HepG2 (cell line): ENCODE measurements around the gene LRRC10B. TPM values are rescaled to one million over a fixed set of nuclear protein-coding genes. Genes with fewer than 3 reads are reported as not detected.

Experiments used
- ATAC-seq: fragments of 200-7000 bp; cut with Tn5 transposase; 3 replicates; pipeline ENCODE4 v1.9.1; 2020; ENCODE audit warnings: mild to moderate bottlenecking, moderate library complexity
- BruUV-seq: library from RNA; stranded (reverse); fragments of 400-500 nt; replicated peaks from 2 replicates; lab custom pipeline; 2021; lab: Mats Ljungman, UMichigan
- CTCF ChIA-PET: fragments of 300-600 bp; formaldehyde crosslinking; extraction: SDS; loops from one replicate; lab custom pipeline; 2021; ENCODE audit warnings: low total read pairs, inconsistent platforms, low intra/inter-chr PET ratio; lab: Yijun Ruan, JAX
- POLR2A ChIA-PET: fragments of 350-600 bp; sonication (Branson Sonifier 250); formaldehyde crosslinking; loops from one replicate; lab custom pipeline; 2020; ENCODE audit warnings: antibody characterized with exemption, inconsistent platforms; lab: Yijun Ruan, JAX
- DNase-seq: peaks from one replicate; pipeline ENCODE4 v3.0.0-alpha.2; 2015; ENCODE audit warnings: low spot score
- FAIRE-seq: peaks from 3 replicates; lab custom pipeline; 2011; peaks lifted over from hg19 to GRCh38; lab: Jason Lieb, UNC
- H2AFZ ChIP-seq: one replicate; pipeline ENCODE4 v1.6.1; 2011; ENCODE audit warnings: low read length, inconsistent platforms
- H3K27ac ChIP-seq: fragments of 300-600 bp; 3 replicates; pipeline ENCODE4 v1.8.0; 2011; ENCODE audit warnings: mixed run types, mild to moderate bottlenecking, mixed read lengths, low read length, inconsistent platforms; ENCODE audit not compliant: insufficient read depth; ENCODE audit errors: extremely low read length
- H3K27me3 ChIP-seq, 2 experiments: fragments of 200-600 bp in 1 of 2; 2 replicates in 1 of 2; 3 replicates in 1 of 2; pipeline versions ENCODE4 v1.6.0 to v1.8.0; 2011; ENCODE audit warnings: low read length in 2 of 2, mild to moderate bottlenecking in 2 of 2, moderate library complexity in 2 of 2, inconsistent platforms in 1 of 2; ENCODE audit not compliant: insufficient read depth in 2 of 2, control insufficient read depth in 1 of 2
- H3K36me3 ChIP-seq, 2 experiments: fragments of 200-600 bp in 1 of 2; replicated peaks in 1 of 2; 2 replicates in 1 of 2; 3 replicates in 1 of 2; pipeline versions ENCODE4 v1.5.1 to v1.8.0; 2011; ENCODE audit warnings: low read length in 2 of 2, inconsistent platforms in 1 of 2; ENCODE audit not compliant: insufficient read depth in 2 of 2, control insufficient read depth in 1 of 2
- H3K4me1 ChIP-seq: 2 replicates; pipeline ENCODE4 v1.5.1; 2012; ENCODE audit warnings: low read length, inconsistent platforms; ENCODE audit not compliant: insufficient read depth
- H3K4me2 ChIP-seq: 2 replicates; pipeline ENCODE4 v1.6.0; 2011; ENCODE audit warnings: low read depth, low read length, inconsistent platforms
- H3K4me3 ChIP-seq, 3 experiments: fragments of 200-600 bp in 1 of 3; sonication (generic), shearing (Covaris generic) in 1 of 3; replicated peaks in 1 of 3; 2 replicates each; pipeline ENCODE4 v1.5.1; 2011 to 2016; ENCODE audit warnings: low read length in 3 of 3, inconsistent platforms in 2 of 3, low read depth in 2 of 3, mild to moderate bottlenecking in 2 of 3, control low read depth in 1 of 3, mixed read lengths in 1 of 3; ENCODE audit not compliant: insufficient read depth in 1 of 3
- H3K79me2 ChIP-seq: one replicate; pipeline ENCODE4 v1.6.1; 2011; ENCODE audit warnings: low read length, inconsistent platforms; ENCODE audit not compliant: insufficient read depth
- H3K9ac ChIP-seq: 2 replicates; pipeline ENCODE4 v1.6.0; 2011; ENCODE audit warnings: mild to moderate bottlenecking, low read depth, low read length, inconsistent platforms; ENCODE audit not compliant: insufficient read depth
- H3K9me3 ChIP-seq: 2 replicates; pipeline ENCODE4 v1.5.1; 2012; ENCODE audit warnings: mild to moderate bottlenecking, low read length
- H4K20me1 ChIP-seq: 2 replicates; pipeline ENCODE4 v1.6.0; 2011; ENCODE audit warnings: inconsistent platforms, mild to moderate bottlenecking, low read length, moderate library complexity; ENCODE audit not compliant: insufficient read depth
- CREB1 ChIP-seq, 2 experiments: fragments of 450-650 bp in 1 of 2; IDR thresholded peaks; 2 replicates each; pipeline ENCODE4 v1.6.1; 2016 to 2017; ENCODE audit warnings: control low read depth in 1 of 2, mild to moderate bottlenecking in 1 of 2, missing compliant biosample characterization in 1 of 2, missing genetic modification characterization in 1 of 2
- FLYWCH1 ChIP-seq: sonication (generic); formaldehyde crosslinking; IDR thresholded peaks from 2 replicates; pipeline ENCODE4 v1.8.1; 2023; ENCODE audit warnings: mild to moderate bottlenecking, missing genetic modification reagents
- KLF12 ChIP-seq: sonication (generic); formaldehyde crosslinking; IDR thresholded peaks from 2 replicates; pipeline ENCODE4 v1.4.0; 2020; ENCODE audit warnings: missing genetic modification reagents, borderline replicate concordance
- MAF1 ChIP-seq: sonication (generic); formaldehyde crosslinking; IDR thresholded peaks from 2 replicates; pipeline ENCODE4 v1.5.0; 2020; ENCODE audit warnings: missing genetic modification reagents, borderline replicate concordance
- NFKBIZ ChIP-seq: IDR thresholded peaks from 2 replicates; pipeline ENCODE4 v1.6.1; 2018; ENCODE audit warnings: missing genetic modification reagents, missing compliant biosample characterization
- SALL2 ChIP-seq: sonication (generic); formaldehyde crosslinking; IDR thresholded peaks from 2 replicates; pipeline ENCODE4 v1.8.1; 2023; ENCODE audit warnings: mild to moderate bottlenecking, missing genetic modification reagents, inconsistent platforms
- SRSF9 ChIP-seq: fragments of 200-400 bp; formaldehyde crosslinking; IDR thresholded peaks from 2 replicates; pipeline ENCODE4 v1.6.1; 2018; ENCODE audit warnings: borderline replicate concordance, mild to moderate bottlenecking, low read depth, low read length; ENCODE audit not compliant: insufficient read depth, poor library complexity, severe bottlenecking
- TBP ChIP-seq: sonication (generic); formaldehyde crosslinking; IDR thresholded peaks from 2 replicates; pipeline ENCODE4 v1.5.0; 2020; ENCODE audit warnings: missing genetic modification reagents
- U2AF1 ChIP-seq: fragments of 200-400 bp; formaldehyde crosslinking; optimal IDR thresholded peaks from 2 replicates; pipeline ENCODE3; 2017; ENCODE audit warnings: mild to moderate bottlenecking, low read depth, low read length
- ZBTB7B ChIP-seq: sonication (generic); formaldehyde crosslinking; IDR thresholded peaks from 2 replicates; pipeline ENCODE4 v1.4.0; 2020; ENCODE audit warnings: missing genetic modification reagents
- ZEB1 ChIP-seq: IDR thresholded peaks from 2 replicates; pipeline ENCODE4 v1.6.1; 2012; ENCODE audit warnings: mild to moderate bottlenecking, low read depth, inconsistent platforms; ENCODE audit not compliant: insufficient replicate concordance
- ZNF20 ChIP-seq: sonication (generic); formaldehyde crosslinking; IDR thresholded peaks from 2 replicates; pipeline ENCODE4 v1.4.0; 2020; ENCODE audit warnings: mild to moderate bottlenecking, moderate library complexity, missing genetic modification reagents
- ZNF235 ChIP-seq: sonication (generic); formaldehyde crosslinking; IDR thresholded peaks from 2 replicates; pipeline ENCODE4 v1.8.1; 2023; ENCODE audit warnings: mild to moderate bottlenecking, missing genetic modification reagents, borderline replicate concordance
- ZNF292 ChIP-seq: sonication (generic); formaldehyde crosslinking; IDR thresholded peaks from 2 replicates; pipeline ENCODE4 v1.8.1; 2022; ENCODE audit warnings: mild to moderate bottlenecking, low read depth, missing genetic modification reagents, borderline replicate concordance
- ZNF607 ChIP-seq: sonication (generic); formaldehyde crosslinking; IDR thresholded peaks from 2 replicates; pipeline ENCODE4 v1.5.1; 2020; ENCODE audit warnings: missing genetic modification reagents, mild to moderate bottlenecking, borderline replicate concordance
- ZNF619 ChIP-seq: sonication (generic); formaldehyde crosslinking; IDR thresholded peaks from 2 replicates; pipeline ENCODE4 v1.4.0; 2020; ENCODE audit warnings: mild to moderate bottlenecking, missing genetic modification reagents
- ZNF644 ChIP-seq: IDR thresholded peaks from 2 replicates; pipeline ENCODE4 v1.6.1; 2016; ENCODE audit warnings: low read depth
- ZSCAN21 ChIP-seq: sonication (generic); formaldehyde crosslinking; IDR thresholded peaks from 2 replicates; pipeline ENCODE4 v1.8.0; 2022; ENCODE audit warnings: mild to moderate bottlenecking, missing genetic modification reagents, moderate library complexity, borderline replicate concordance
- WGBS: methylation state at CpG from one replicate; pipeline ENCODE4 v1.1.6; 2017; ENCODE audit warnings: low lambda C conversion rate; 5-methylcytosine and 5-hydroxymethylcytosine counted together
- in situ Hi-C: cut with HindIII; loops from 2 replicates; pipeline ENCODE4 v1.10.0; 2017; ENCODE audit warnings: low pct_unique_long_range_greater_than_20kb; ENCODE audit not compliant: extremely low pct_ligation_motif_present
- intact Hi-C: fragments of 100-400 bp; cut with micrococcal nuclease; formaldehyde crosslinking; loops from one replicate; pipeline ENCODE4 v1.10.0; 2022; ENCODE audit not compliant: unreplicated experiment
- polyA plus RNA-seq, 8 experiments: library from polyadenylated mRNA; depleted of rRNA in 3 of 8; stranded (reverse) in 7 of 8; unstranded in 1 of 8; fragments of >200 nt; fragmentation: Illumina TruSeq in 4 of 8; extraction: Trizol in 4 of 8; gene quantifications; 2 replicates each; pipeline versions ENCODE4 v1.2.1 to v1.2.3, GENCODE V29; 2011 to 2016; ENCODE audit warnings: low read depth in 4 of 8, missing spikeins in 1 of 8, mixed read lengths in 1 of 8; ENCODE audit not compliant: insufficient read depth in 1 of 8
- total RNA-seq, 5 experiments: library from RNA; depleted of rRNA; stranded (reverse); fragments of >200 nt; fragmentation: Illumina TruSeq; extraction: Trizol; gene quantifications; 2 replicates each; pipeline ENCODE4 v1.2.3, GENCODE V29; 2016; ENCODE audit warnings: low read depth in 1 of 5
- TF ChIP-seq, protein P1 (sequence below), 2 experiments: sonication (generic) in 1 of 2; formaldehyde crosslinking in 1 of 2; IDR thresholded peaks; 2 replicates each; pipeline versions ENCODE4 v1.5.1 to v1.6.1; 2011 to 2020; ENCODE audit warnings: borderline replicate concordance in 1 of 2, low read depth in 1 of 2, low read length in 1 of 2, mild to moderate bottlenecking in 1 of 2, missing genetic modification reagents in 1 of 2, moderate library complexity in 1 of 2
- TF ChIP-seq, protein P2 (sequence below): sonication (generic); formaldehyde crosslinking; conservative IDR thresholded peaks from 2 replicates; pipeline ENCODE4 v1.4.0; 2020; ENCODE audit warnings: missing genetic modification reagents

LRRC10B gene
- total and polyA plus RNA-seq, 2 of the 13 experiments (the other 11 are each of a cell fraction or from before 2014, with no cell fraction given), result not detected

DNA sequence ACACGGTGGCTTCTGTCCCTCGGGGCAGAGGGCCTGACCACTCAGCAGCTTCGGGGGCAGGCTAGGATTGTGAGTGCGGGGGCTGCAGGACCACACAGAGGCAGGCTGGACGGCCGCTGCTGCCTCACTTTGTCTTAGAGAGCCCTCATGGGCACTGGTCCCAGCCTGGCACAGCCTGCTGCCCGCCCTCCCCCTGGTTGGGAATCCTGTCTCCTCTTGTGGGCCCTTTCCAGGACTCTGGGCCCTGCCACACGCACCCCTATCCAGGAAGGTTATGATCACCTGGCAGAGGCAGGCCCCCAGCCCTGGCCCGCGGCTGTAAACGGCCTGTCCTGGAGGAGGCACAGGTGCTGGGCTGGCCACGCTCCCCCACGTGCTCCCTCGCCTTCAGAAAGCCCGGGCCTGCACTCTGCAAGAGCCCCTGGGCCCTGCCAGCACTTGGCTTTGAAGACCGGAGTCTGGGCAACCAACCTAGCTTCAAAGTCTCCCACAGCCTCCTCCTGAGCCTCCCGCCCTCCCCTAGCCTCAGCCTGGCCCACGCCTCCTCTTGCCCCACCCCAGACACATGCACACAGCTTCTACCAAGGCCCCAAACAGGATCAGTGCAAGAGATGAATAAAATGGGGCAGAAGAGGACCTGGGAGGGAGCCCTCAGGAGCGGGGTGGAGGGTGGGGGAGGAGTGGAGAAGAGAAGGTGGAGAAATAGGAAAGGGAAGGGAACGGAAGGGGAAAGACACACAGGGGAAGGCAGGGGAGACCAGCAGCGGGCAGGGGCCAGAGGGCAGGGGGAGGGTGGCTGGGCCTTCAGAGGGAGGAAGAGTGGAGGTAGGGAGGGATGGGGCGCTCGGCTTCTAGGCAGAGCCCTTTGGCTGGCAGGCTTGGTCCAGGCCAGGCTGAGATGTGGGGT lies 41.4 kb downstream of the LRRC10B start:
- ChIA-PET POLR2A (no interaction called here), CTCF (no interaction called here)
- BruUV-seq, result no TSS peak
- FAIRE-seq, result no peak
- no peak for DNase-seq
- Histone ChIP-seq H3K36me3 (no peaks in the 10 kb centered on the region), H3K27me3 (peaks cover 0 to 1% of the 10 kb centered on the region in 2 experiments; a peak in 1 of 5 replicates), H3K4me2 (no peak overlapping the region), H3K79me2 (no peaks in the 10 kb centered on the region), H3K9me3 (no peaks in the 10 kb centered on the region), H4K20me1 (no peaks in the 10 kb centered on the region), H3K27ac (no peak overlapping the region), H3K4me3 (no peak overlapping the region), H3K4me1 (0 out of 2 replicates have a peak, but pooled peaks cover 7% of the 10 kb centered on the region), H3K9ac (no peak overlapping the region), H2AFZ (no peak overlapping the region)
- in situ Hi-C loops (no loop called here), intact Hi-C loops (no loop called here)
- 61% methylated on average over 8 of the region's 23 CpGs for WGBS
- ATAC-seq, result no peak; the same call in 2 of the 3 replicates
- no peak for TF ChIP-seq ZNF292 (CRISPR knock-in tag)
- TF ChIP-seq, protein P1, sequence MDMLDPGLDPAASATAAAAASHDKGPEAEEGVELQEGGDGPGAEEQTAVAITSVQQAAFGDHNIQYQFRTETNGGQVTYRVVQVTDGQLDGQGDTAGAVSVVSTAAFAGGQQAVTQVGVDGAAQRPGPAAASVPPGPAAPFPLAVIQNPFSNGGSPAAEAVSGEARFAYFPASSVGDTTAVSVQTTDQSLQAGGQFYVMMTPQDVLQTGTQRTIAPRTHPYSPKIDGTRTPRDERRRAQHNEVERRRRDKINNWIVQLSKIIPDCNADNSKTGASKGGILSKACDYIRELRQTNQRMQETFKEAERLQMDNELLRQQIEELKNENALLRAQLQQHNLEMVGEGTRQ (IDR thresholded peaks at IDR 0.05; ENCODE audit: low read depth, low read length), result no peak
- TF ChIP-seq, protein P1 (CRISPR knock-in tag; IDR thresholded peaks at IDR 0.05; ENCODE audit: borderline replicate concordance), result no peak
- no peak for TF ChIP-seq FLYWCH1 (CRISPR knock-in tag)
- no peak for TF ChIP-seq ZEB1
- no peak for TF ChIP-seq ZNF235 (CRISPR knock-in tag)
- TF ChIP-seq, protein P2, sequence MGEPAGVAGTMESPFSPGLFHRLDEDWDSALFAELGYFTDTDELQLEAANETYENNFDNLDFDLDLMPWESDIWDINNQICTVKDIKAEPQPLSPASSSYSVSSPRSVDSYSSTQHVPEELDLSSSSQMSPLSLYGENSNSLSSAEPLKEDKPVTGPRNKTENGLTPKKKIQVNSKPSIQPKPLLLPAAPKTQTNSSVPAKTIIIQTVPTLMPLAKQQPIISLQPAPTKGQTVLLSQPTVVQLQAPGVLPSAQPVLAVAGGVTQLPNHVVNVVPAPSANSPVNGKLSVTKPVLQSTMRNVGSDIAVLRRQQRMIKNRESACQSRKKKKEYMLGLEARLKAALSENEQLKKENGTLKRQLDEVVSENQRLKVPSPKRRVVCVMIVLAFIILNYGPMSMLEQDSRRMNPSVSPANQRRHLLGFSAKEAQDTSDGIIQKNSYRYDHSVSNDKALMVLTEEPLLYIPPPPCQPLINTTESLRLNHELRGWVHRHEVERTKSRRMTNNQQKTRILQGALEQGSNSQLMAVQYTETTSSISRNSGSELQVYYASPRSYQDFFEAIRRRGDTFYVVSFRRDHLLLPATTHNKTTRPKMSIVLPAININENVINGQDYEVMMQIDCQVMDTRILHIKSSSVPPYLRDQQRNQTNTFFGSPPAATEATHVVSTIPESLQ, result no peak
- TF ChIP-seq ZNF619 (CRISPR knock-in tag), result no peak
- TF ChIP-seq CREB1 (IDR thresholded peaks at IDR 0.05), result no peak
- TF ChIP-seq CREB1 (CRISPR knock-in tag; IDR thresholded peaks at IDR 0.05), result no peak
- no peak for TF ChIP-seq NFKBIZ
- no peak for TF ChIP-seq SALL2 (CRISPR knock-in tag)
- TF ChIP-seq ZNF20 (CRISPR knock-in tag), result no peak
- TF ChIP-seq MAF1 (CRISPR knock-in tag), result no peak
- TF ChIP-seq KLF12 (CRISPR knock-in tag), result no peak
- TF ChIP-seq ZNF607 (CRISPR knock-in tag), result no peak
- no peak for TF ChIP-seq U2AF1
- TF ChIP-seq ZNF644 (CRISPR knock-in tag), result no peak
- TF ChIP-seq ZBTB7B (CRISPR knock-in tag), result no peak
- TF ChIP-seq TBP, result no peak
- no peak for TF ChIP-seq SRSF9
- no peak for TF ChIP-seq ZSCAN21 (CRISPR knock-in tag)
